Stimulated activated naive CD8-positive, alpha-beta T cell treated with anti-CD3 and anti-CD28 coated beads, Interleukin-15, Interleukin-2, amounts not matched to agents 100 U/mL and 50 U/mL, for 24 hours (primary cell): Measurements from ENCODE around the gene MBIP.

Experiments used
- ATAC-seq: fragments of 150-1000 bp; cut with Tn5 transposase; one replicate; pipeline ENCODE4 v1.10.0; 2021
- DNase-seq: peaks from one replicate; pipeline ENCODE4 v3.0.0; 2021

MBIP gene

GRCh38 chr14:36264107-36264506 is 56.3 kb downstream of the MBIP start:
- DNase-seq (no peak), ATAC-seq (no peak)

GRCh38 chr14:36260970-36261640 is 59.3 kb downstream of the MBIP start:
- ATAC-seq (no peak), DNase-seq (no peak)

GRCh38 chr14:36258241-36258640 is 62.2 kb downstream of the MBIP start:
- DNase-seq (no peak), ATAC-seq (no peak)

GRCh38 chr14:36256126-36256801 is 64.2 kb downstream of the MBIP start:
- no peak for DNase-seq
- no peak for ATAC-seq

GRCh38 chr14:36254020-36254624 is 66.3 kb downstream of the MBIP start:
- DNase-seq: no peak
- ATAC-seq: no peak
